SK-N-SH treated with all-trans-retinoic acid at 6 μM for 48 hours (cell line): Measurements from ENCODE around the gene TIMP2.

Source experiments
- ATAC-seq: fragments of 200-7000 bp; cut with Tn5 transposase; 3 replicates; pipeline ENCODE4 v1.9.1; 2020; ENCODE audit warnings: mild to moderate bottlenecking, moderate library complexity
- ARNTL ChIP-seq: fragments of 450-650 bp; formaldehyde crosslinking; IDR thresholded peaks from 2 replicates; pipeline ENCODE4 v1.5.0; 2020; ENCODE audit warnings: low read depth, mild to moderate bottlenecking, moderate library complexity, borderline replicate concordance
- BACH2 ChIP-seq: fragments of 250-450 bp; sonication (Bioruptor Pico); IDR thresholded peaks from 2 replicates; pipeline ENCODE4 v1.9.0; 2021; ENCODE audit warnings: mild to moderate bottlenecking, borderline replicate concordance
- CSDC2 ChIP-seq: fragments of 250-450 bp; sonication (Bioruptor Pico); IDR thresholded peaks from 2 replicates; pipeline ENCODE4 v1.5.0; 2020; ENCODE audit warnings: mild to moderate bottlenecking, moderate library complexity
- CSRNP3 ChIP-seq: fragments of 250-450 bp; sonication (Bioruptor Pico); IDR thresholded peaks from 2 replicates; pipeline ENCODE4 v1.5.1; 2021; ENCODE audit warnings: mild to moderate bottlenecking, moderate library complexity
- ESRRG ChIP-seq: fragments of 250-450 bp; sonication (Bioruptor Pico); IDR thresholded peaks from 2 replicates; pipeline ENCODE4 v1.6.1; 2021; ENCODE audit warnings: mild to moderate bottlenecking
- GLIS3 ChIP-seq: fragments of 250-450 bp; sonication (Bioruptor Pico); IDR thresholded peaks from 2 replicates; pipeline ENCODE4 v1.5.0; 2020; ENCODE audit warnings: mild to moderate bottlenecking, moderate library complexity
- ISL1 ChIP-seq: fragments of 250-450 bp; sonication (Bioruptor Pico); IDR thresholded peaks from 2 replicates; pipeline ENCODE4 v2.1.2; 2022; ENCODE audit warnings: mild to moderate bottlenecking, moderate library complexity
- OSR1 ChIP-seq: fragments of 250-450 bp; sonication (Bioruptor Pico); IDR thresholded peaks from 2 replicates; pipeline ENCODE4 v1.8.0; 2022; ENCODE audit warnings: moderate library complexity, mild to moderate bottlenecking, inconsistent platforms
- PPARA ChIP-seq: fragments of 250-450 bp; sonication (Bioruptor Pico); IDR thresholded peaks from 2 replicates; pipeline ENCODE4 v1.5.0; 2020; ENCODE audit warnings: mild to moderate bottlenecking, borderline replicate concordance
- SNAI2 ChIP-seq: fragments of 250-450 bp; sonication (Bioruptor Pico); IDR thresholded peaks from 2 replicates; pipeline ENCODE4 v1.5.0; 2020; ENCODE audit warnings: mild to moderate bottlenecking, moderate library complexity
- TCF4 ChIP-seq: fragments of 250-450 bp; sonication (Bioruptor Pico); IDR thresholded peaks from 2 replicates; pipeline ENCODE4 v1.8.0; 2021; ENCODE audit warnings: mild to moderate bottlenecking, moderate library complexity, borderline replicate concordance
- TOX ChIP-seq: fragments of 250-450 bp; sonication (Bioruptor Pico); IDR thresholded peaks from 2 replicates; pipeline ENCODE4 v1.8.0; 2021; ENCODE audit warnings: mild to moderate bottlenecking, moderate library complexity, borderline replicate concordance
- ZC3H10 ChIP-seq: fragments of 250-450 bp; sonication (Bioruptor Pico); IDR thresholded peaks from 2 replicates; pipeline ENCODE4 v1.5.1; 2021; ENCODE audit warnings: mild to moderate bottlenecking, moderate library complexity
- ZFP3 ChIP-seq: fragments of 250-450 bp; sonication (Bioruptor Pico); IDR thresholded peaks from 2 replicates; pipeline ENCODE4 v1.5.0; 2020; ENCODE audit warnings: mild to moderate bottlenecking, moderate library complexity
- ZFP30 ChIP-seq: fragments of 450-650 bp; formaldehyde crosslinking; IDR thresholded peaks from 2 replicates; pipeline ENCODE4 v1.5.0; 2022; ENCODE audit warnings: mild to moderate bottlenecking, moderate library complexity
- ZNF565 ChIP-seq: fragments of 450-650 bp; formaldehyde crosslinking; conservative IDR thresholded peaks from 2 replicates; pipeline ENCODE4 v1.5.0; 2020; ENCODE audit warnings: low read depth, mild to moderate bottlenecking, moderate library complexity
- ZNF70 ChIP-seq: fragments of 450-650 bp; formaldehyde crosslinking; IDR thresholded peaks from 2 replicates; pipeline ENCODE4 v1.5.0; 2020; ENCODE audit warnings: mild to moderate bottlenecking, moderate library complexity
- ZNF8 ChIP-seq: fragments of 450-650 bp; formaldehyde crosslinking; IDR thresholded peaks from 2 replicates; pipeline ENCODE4 v1.5.0; 2020; ENCODE audit warnings: mild to moderate bottlenecking, moderate library complexity
- TF ChIP-seq, protein P1 (sequence below): fragments of 250-450 bp; sonication (Bioruptor Pico); IDR thresholded peaks from 2 replicates; pipeline ENCODE4 v1.8.0; 2021; ENCODE audit warnings: low read depth, mild to moderate bottlenecking, moderate library complexity, borderline replicate concordance
- TF ChIP-seq, protein P2 (sequence below): fragments of 250-450 bp; sonication (Bioruptor Pico); IDR thresholded peaks from 2 replicates; pipeline ENCODE4 v1.5.0; 2020; ENCODE audit warnings: mild to moderate bottlenecking, moderate library complexity
- TF ChIP-seq, protein P3 (sequence below): fragments of 250-450 bp; sonication (Bioruptor Pico); IDR thresholded peaks from 2 replicates; pipeline ENCODE4 v1.8.0; 2020; ENCODE audit warnings: mild to moderate bottlenecking, moderate library complexity, borderline replicate concordance

TIMP2 gene

GRCh38 chr17:78824240-78824639 lies 100.9 kb downstream of the TIMP2 start:
- no peak for ATAC-seq
- TF ChIP-seq ZNF70 (CRISPR knock-in tag): no peak
- TF ChIP-seq SNAI2 (CRISPR knock-in tag): no peak
- TF ChIP-seq, protein P1, sequence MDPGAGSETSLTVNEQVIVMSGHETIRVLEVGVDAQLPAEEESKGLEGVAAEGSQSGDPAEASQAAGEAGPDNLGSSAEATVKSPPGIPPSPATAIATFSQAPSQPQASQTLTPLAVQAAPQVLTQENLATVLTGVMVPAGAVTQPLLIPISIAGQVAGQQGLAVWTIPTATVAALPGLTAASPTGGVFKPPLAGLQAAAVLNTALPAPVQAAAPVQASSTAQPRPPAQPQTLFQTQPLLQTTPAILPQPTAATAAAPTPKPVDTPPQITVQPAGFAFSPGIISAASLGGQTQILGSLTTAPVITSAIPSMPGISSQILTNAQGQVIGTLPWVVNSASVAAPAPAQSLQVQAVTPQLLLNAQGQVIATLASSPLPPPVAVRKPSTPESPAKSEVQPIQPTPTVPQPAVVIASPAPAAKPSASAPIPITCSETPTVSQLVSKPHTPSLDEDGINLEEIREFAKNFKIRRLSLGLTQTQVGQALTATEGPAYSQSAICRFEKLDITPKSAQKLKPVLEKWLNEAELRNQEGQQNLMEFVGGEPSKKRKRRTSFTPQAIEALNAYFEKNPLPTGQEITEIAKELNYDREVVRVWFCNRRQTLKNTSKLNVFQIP (CRISPR knock-in tag): no peak
- TF ChIP-seq TOX: no peak
- TF ChIP-seq CSDC2 (CRISPR knock-in tag): no peak
- TF ChIP-seq ZNF565 (CRISPR knock-in tag): no peak
- no peak for TF ChIP-seq OSR1 (CRISPR knock-in tag)
- TF ChIP-seq ISL1 (CRISPR knock-in tag): no peak
- TF ChIP-seq CSRNP3 (CRISPR knock-in tag): no peak
- no peak for TF ChIP-seq ARNTL (CRISPR knock-in tag)

- TF ChIP-seq, protein P2, sequence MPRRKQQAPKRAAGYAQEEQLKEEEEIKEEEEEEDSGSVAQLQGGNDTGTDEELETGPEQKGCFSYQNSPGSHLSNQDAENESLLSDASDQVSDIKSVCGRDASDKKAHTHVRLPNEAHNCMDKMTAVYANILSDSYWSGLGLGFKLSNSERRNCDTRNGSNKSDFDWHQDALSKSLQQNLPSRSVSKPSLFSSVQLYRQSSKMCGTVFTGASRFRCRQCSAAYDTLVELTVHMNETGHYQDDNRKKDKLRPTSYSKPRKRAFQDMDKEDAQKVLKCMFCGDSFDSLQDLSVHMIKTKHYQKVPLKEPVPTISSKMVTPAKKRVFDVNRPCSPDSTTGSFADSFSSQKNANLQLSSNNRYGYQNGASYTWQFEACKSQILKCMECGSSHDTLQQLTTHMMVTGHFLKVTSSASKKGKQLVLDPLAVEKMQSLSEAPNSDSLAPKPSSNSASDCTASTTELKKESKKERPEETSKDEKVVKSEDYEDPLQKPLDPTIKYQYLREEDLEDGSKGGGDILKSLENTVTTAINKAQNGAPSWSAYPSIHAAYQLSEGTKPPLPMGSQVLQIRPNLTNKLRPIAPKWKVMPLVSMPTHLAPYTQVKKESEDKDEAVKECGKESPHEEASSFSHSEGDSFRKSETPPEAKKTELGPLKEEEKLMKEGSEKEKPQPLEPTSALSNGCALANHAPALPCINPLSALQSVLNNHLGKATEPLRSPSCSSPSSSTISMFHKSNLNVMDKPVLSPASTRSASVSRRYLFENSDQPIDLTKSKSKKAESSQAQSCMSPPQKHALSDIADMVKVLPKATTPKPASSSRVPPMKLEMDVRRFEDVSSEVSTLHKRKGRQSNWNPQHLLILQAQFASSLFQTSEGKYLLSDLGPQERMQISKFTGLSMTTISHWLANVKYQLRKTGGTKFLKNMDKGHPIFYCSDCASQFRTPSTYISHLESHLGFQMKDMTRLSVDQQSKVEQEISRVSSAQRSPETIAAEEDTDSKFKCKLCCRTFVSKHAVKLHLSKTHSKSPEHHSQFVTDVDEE (CRISPR knock-in tag): no peak
- TF ChIP-seq ARNTL (CRISPR knock-in tag): no peak
- TF ChIP-seq TCF4: no peak
- TF ChIP-seq, protein P3, sequence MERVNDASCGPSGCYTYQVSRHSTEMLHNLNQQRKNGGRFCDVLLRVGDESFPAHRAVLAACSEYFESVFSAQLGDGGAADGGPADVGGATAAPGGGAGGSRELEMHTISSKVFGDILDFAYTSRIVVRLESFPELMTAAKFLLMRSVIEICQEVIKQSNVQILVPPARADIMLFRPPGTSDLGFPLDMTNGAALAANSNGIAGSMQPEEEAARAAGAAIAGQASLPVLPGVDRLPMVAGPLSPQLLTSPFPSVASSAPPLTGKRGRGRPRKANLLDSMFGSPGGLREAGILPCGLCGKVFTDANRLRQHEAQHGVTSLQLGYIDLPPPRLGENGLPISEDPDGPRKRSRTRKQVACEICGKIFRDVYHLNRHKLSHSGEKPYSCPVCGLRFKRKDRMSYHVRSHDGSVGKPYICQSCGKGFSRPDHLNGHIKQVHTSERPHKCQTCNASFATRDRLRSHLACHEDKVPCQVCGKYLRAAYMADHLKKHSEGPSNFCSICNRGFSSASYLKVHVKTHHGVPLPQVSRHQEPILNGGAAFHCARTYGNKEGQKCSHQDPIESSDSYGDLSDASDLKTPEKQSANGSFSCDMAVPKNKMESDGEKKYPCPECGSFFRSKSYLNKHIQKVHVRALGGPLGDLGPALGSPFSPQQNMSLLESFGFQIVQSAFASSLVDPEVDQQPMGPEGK: no peak
- TF ChIP-seq SNAI2 (CRISPR knock-in tag): no peak
- TF ChIP-seq ZNF565 (CRISPR knock-in tag): no peak
- TF ChIP-seq ISL1 (CRISPR knock-in tag): no peak
- TF ChIP-seq ZC3H10 (CRISPR knock-in tag): no peak
- TF ChIP-seq, protein P1 (CRISPR knock-in tag): no peak
- TF ChIP-seq ESRRG: no peak
- TF ChIP-seq BACH2 (CRISPR knock-in tag): no peak
- no peak; the same call in 2 of the 3 replicates for ATAC-seq
Measured at GRCh38 chr17:78823282-78824046, 101.7 kb downstream of the TIMP2 start.

GRCh38 chr17:78822552-78822951 lies 102.6 kb downstream of the TIMP2 start:
- peak; percentile 97 for ATAC-seq
- no peak for TF ChIP-seq ZFP30
- TF ChIP-seq ZNF8 (CRISPR knock-in tag): no peak
- TF ChIP-seq, protein P1 (CRISPR knock-in tag): no peak
- TF ChIP-seq TCF4: peak; percentile 27; the same call in 1 of the 2 replicates
- TF ChIP-seq ESRRG: no peak
- no peak for TF ChIP-seq ZNF565 (CRISPR knock-in tag)
- peak; percentile 64; the same call in 1 of the 2 replicates for TF ChIP-seq ZFP3
- no peak for TF ChIP-seq BACH2 (CRISPR knock-in tag)
- 0 out of 2 replicates have a peak, but pooled peaks have one; percentile 38 for TF ChIP-seq GLIS3 (CRISPR knock-in tag)
- TF ChIP-seq OSR1 (CRISPR knock-in tag): no peak
- TF ChIP-seq ARNTL (CRISPR knock-in tag): no peak
- TF ChIP-seq CSRNP3 (CRISPR knock-in tag): no peak
- TF ChIP-seq PPARA (CRISPR knock-in tag): no peak
- TF ChIP-seq ZC3H10 (CRISPR knock-in tag): no peak
- no peak for TF ChIP-seq ISL1 (CRISPR knock-in tag)
- TF ChIP-seq TOX: no peak
